ENCODE measurements around the gene CTNNAL1.

DNA sequence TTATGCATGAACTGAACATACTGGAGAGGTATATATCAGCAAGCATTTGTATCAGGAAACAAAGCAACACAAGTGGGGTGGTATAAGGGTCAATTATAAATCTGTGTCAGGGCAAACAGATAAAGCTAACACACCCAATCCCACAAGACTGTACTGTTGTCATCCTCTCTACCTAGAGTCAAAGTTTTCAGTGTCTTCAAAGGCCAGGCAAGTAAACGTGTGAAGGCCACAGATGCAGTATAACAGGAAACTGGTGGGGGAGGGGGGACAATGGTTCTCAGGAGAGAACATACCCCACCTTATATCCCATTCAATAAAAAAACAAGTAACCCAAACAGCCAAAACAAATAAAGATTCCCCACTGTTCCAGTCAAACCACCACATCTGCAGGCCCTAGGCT, 101.5 kb downstream of the CTNNAL1 start:
- TF ChIP-seq, protein P1, sequence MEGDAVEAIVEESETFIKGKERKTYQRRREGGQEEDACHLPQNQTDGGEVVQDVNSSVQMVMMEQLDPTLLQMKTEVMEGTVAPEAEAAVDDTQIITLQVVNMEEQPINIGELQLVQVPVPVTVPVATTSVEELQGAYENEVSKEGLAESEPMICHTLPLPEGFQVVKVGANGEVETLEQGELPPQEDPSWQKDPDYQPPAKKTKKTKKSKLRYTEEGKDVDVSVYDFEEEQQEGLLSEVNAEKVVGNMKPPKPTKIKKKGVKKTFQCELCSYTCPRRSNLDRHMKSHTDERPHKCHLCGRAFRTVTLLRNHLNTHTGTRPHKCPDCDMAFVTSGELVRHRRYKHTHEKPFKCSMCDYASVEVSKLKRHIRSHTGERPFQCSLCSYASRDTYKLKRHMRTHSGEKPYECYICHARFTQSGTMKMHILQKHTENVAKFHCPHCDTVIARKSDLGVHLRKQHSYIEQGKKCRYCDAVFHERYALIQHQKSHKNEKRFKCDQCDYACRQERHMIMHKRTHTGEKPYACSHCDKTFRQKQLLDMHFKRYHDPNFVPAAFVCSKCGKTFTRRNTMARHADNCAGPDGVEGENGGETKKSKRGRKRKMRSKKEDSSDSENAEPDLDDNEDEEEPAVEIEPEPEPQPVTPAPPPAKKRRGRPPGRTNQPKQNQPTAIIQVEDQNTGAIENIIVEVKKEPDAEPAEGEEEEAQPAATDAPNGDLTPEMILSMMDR (IDR thresholded peaks at IDR 0.05; ENCODE audit: low read length) = no peak
- no peak for TF ChIP-seq EZH2 (IDR thresholded peaks at IDR 0.05; ENCODE audit: borderline replicate concordance, low read length)

Data from OCI-LY1 (cell line).